ENCODE measurements around the gene CDADC1. TPM values are rescaled to one million over a fixed set of nuclear protein-coding genes. Genes with fewer than 3 reads are reported as not detected.

CDADC1 gene
- total and polyA plus RNA-seq, 2 of the 13 experiments (the other 11 are each of a cell fraction or from before 2014, with no cell fraction given) = 2.4 to 9.0 TPM

- TF ChIP-seq ZNF143 (CRISPR knock-in tag; IDR thresholded peaks at IDR 0.05) (0 out of 2 replicates have a peak, but pooled peaks have one; percentile 5), ZNF777 (CRISPR knock-in tag; IDR thresholded peaks at IDR 0.05) (peak; percentile 98), ZSCAN21 (CRISPR knock-in tag; IDR thresholded peaks at IDR 0.05; ENCODE audit: borderline replicate concordance) (0 out of 2 replicates have a peak, but pooled peaks have one; percentile 45), XBP1 (CRISPR knock-in tag; IDR thresholded peaks at IDR 0.05) (no peak), HOXA3 (CRISPR knock-in tag; IDR thresholded peaks at IDR 0.05) (peak; percentile 67), ZBTB7A (CRISPR knock-in tag; IDR thresholded peaks at IDR 0.05) (peak; percentile 51; the same call in 1 of the 2 replicates), DNMT1 (CRISPR knock-in tag; IDR thresholded peaks at IDR 0.05) (no peak), ZFP91 (CRISPR knock-in tag; IDR thresholded peaks at IDR 0.05; ENCODE audit: borderline replicate concordance) (peak; percentile 54; the same call in 1 of the 2 replicates), MED1 (CRISPR knock-in tag; IDR thresholded peaks at IDR 0.05) (peak; percentile 28; the same call in 1 of the 2 replicates), PHF8 (CRISPR knock-in tag; IDR thresholded peaks at IDR 0.05) (peak; percentile 45; the same call in 1 of the 2 replicates), TFDP2 (CRISPR knock-in tag; IDR thresholded peaks at IDR 0.05) (0 out of 2 replicates have a peak, but pooled peaks have one; percentile 28), BORCS8-MEF2B (CRISPR knock-in tag; IDR thresholded peaks at IDR 0.05) (0 out of 2 replicates have a peak, but pooled peaks have one; percentile 16), ZNF780A (CRISPR knock-in tag; IDR thresholded peaks at IDR 0.05) (no peak), ZNF138 (CRISPR knock-in tag; IDR thresholded peaks at IDR 0.05; ENCODE audit: low read depth) (peak; percentile 85; the same call in 1 of the 2 replicates), ZNF503 (CRISPR knock-in tag; IDR thresholded peaks at IDR 0.05) (0 out of 2 replicates have a peak, but pooled peaks have one; percentile 52), ZSCAN22 (CRISPR knock-in tag; IDR thresholded peaks at IDR 0.05) (peak; percentile 29; the same call in 1 of the 2 replicates), ZNF768 (CRISPR knock-in tag; IDR thresholded peaks at IDR 0.05) (0 out of 2 replicates have a peak, but pooled peaks have one; percentile 19), YEATS4 (CRISPR knock-in tag; IDR thresholded peaks at IDR 0.05; ENCODE audit: borderline replicate concordance) (peak; percentile 70), ZNF12 (CRISPR knock-in tag; IDR thresholded peaks at IDR 0.05) (peak; percentile 37; the same call in 1 of the 2 replicates), ZNF451 (CRISPR knock-in tag; IDR thresholded peaks at IDR 0.05) (peak; percentile 55; the same call in 1 of the 2 replicates), ZNF564 (CRISPR knock-in tag; IDR thresholded peaks at IDR 0.05) (0 out of 2 replicates have a peak, but pooled peaks have one; percentile 70), CCDC6 (CRISPR knock-in tag; IDR thresholded peaks at IDR 0.05) (peak; percentile 28; the same call in 1 of the 2 replicates), TBX3 (IDR thresholded peaks at IDR 0.05; ENCODE audit: borderline replicate concordance) (no peak), ZBTB2 (CRISPR knock-in tag; IDR thresholded peaks at IDR 0.05; ENCODE audit: low read depth) (0 out of 2 replicates have a peak, but pooled peaks have one; percentile 46)
Observed at GRCh38 chr13:49220036-49220855, 27.5 kb upstream of the CDADC1 start, which contains the start of gene MLNR (continued).

Data from HepG2 (cell line).